Kidney epithelial cell (primary cell): Measurements from ENCODE around the gene CHD6. TPM values are rescaled to one million over a fixed set of nuclear protein-coding genes. Genes with fewer than 3 reads are reported as not detected.

Experiments
- DNase-seq: peaks from one replicate; pipeline ENCODE4 v3.0.0-alpha.2; 2010; ENCODE audit warnings: low read depth
- H3K27me3 ChIP-seq: 2 replicates; pipeline ENCODE4 v1.6.0; 2011; ENCODE audit warnings: low read length; ENCODE audit not compliant: control insufficient read depth, insufficient read depth
- H3K36me3 ChIP-seq: 2 replicates; pipeline ENCODE4 v1.5.1; 2011; ENCODE audit warnings: low read length; ENCODE audit not compliant: control insufficient read depth, insufficient read depth
- H3K4me3 ChIP-seq: 2 replicates; pipeline ENCODE4 v1.5.1; 2011; ENCODE audit warnings: low read depth, mild to moderate bottlenecking, control low read depth, low read length
- total RNA-seq: library from RNA; depleted of rRNA; stranded (reverse); fragments of >200 nt; gene quantifications from 2 replicates; pipeline ENCODE4 v1.2.3, GENCODE V29; 2015
- TF ChIP-seq, protein P1 (sequence below): IDR thresholded peaks from 2 replicates; pipeline ENCODE4 v1.5.1; 2011; ENCODE audit warnings: mild to moderate bottlenecking, moderate library complexity, low read length, control low read depth, inconsistent platforms; ENCODE audit not compliant: insufficient read depth, poor library complexity, severe bottlenecking

CHD6 gene
- total RNA-seq, 1 donor from 2014 or later = 19.6 TPM

DNA sequence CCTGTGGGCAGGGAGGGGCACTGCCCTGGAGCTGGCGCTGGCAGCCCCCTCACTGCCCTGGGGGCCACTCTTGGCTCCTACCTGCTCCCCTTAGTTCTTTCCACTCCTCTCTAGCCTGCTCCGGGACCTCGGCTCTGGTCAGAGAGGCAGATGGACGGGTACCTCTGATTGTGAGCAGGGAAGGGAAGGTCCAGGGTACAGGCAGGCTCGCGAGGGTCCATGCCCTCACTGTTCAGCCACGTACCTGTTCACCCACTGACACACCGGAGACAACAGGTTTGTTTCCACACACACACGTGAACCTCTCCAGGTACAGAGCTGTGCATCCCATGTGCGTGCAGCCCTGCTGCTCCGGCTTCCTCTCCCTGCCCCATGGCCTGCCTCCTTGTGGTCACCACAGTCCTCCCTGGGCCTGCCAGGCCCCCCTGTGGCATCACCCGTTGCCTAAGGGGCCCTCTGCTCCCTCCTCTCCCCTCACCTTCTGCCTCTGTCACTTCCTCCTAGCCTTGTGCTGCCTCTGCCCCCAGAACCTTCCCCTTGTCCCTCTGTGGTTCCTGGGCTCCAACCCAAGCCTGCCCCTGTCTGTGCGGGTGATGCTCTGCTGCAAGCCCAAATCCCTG, 253.8 kb downstream of the CHD6 start:
- Histone ChIP-seq H3K4me3 (no peak overlapping the region), H3K36me3 (no peaks in the 10 kb centered on the region), H3K27me3 (peaks cover 46% of the 10 kb centered on the region)
- TF ChIP-seq, protein P1, sequence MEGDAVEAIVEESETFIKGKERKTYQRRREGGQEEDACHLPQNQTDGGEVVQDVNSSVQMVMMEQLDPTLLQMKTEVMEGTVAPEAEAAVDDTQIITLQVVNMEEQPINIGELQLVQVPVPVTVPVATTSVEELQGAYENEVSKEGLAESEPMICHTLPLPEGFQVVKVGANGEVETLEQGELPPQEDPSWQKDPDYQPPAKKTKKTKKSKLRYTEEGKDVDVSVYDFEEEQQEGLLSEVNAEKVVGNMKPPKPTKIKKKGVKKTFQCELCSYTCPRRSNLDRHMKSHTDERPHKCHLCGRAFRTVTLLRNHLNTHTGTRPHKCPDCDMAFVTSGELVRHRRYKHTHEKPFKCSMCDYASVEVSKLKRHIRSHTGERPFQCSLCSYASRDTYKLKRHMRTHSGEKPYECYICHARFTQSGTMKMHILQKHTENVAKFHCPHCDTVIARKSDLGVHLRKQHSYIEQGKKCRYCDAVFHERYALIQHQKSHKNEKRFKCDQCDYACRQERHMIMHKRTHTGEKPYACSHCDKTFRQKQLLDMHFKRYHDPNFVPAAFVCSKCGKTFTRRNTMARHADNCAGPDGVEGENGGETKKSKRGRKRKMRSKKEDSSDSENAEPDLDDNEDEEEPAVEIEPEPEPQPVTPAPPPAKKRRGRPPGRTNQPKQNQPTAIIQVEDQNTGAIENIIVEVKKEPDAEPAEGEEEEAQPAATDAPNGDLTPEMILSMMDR = no peak
- DNase-seq = no peak

DNA sequence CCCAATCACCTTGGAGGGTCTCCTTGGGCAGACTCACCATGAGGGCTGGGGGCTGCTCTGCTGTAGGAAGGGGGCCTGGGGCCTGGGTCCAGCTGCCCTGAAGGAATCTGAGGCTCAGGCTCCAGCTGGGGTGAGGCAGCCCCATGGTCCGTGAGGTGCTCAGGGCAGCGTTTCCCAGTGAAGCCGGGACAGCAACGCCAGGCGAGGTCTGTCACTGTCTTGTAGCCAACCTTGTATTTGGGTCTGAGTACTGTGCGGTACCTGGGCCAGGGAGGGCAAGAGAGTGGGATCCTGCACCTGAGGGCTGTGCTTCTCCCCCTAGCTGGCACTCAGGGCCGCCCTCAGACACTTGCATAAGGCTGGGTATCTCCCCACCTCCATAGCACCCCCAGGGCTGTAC, 254.6 kb downstream of the CHD6 start:
- Histone ChIP-seq H3K4me3 (no peak overlapping the region), H3K27me3 (peaks cover 46% of the 10 kb centered on the region), H3K36me3 (peaks cover 1% of the 10 kb centered on the region)
- DNase-seq = no peak
- TF ChIP-seq, protein P1 = no peak

DNA sequence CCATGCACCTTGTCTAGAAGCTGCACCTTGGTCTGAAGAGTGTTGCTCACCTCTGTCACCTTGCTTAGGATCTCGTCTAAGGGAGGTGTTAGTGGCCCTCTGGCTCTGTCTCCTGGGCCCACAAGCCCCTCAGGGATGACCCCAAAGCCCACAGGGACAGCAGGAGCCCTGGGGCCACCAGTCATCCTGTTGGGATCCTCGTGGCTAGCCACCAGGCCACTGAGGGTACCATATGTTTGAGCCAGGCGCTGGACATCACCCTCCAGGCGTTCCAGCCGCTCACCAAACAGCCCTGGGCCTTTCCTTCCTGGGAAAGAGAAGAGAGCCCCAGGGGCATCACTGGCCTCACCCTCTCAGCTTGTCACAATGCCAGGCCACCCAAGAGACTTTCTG, 255.4 kb downstream of the CHD6 start:
- no peak for DNase-seq
- peaks cover 1% of the 10 kb centered on the region for H3K36me3 ChIP-seq
- TF ChIP-seq, protein P1 = no peak
- H3K4me3 ChIP-seq = no peak overlapping the region
- peaks cover 42% of the 10 kb centered on the region for H3K27me3 ChIP-seq

DNA sequence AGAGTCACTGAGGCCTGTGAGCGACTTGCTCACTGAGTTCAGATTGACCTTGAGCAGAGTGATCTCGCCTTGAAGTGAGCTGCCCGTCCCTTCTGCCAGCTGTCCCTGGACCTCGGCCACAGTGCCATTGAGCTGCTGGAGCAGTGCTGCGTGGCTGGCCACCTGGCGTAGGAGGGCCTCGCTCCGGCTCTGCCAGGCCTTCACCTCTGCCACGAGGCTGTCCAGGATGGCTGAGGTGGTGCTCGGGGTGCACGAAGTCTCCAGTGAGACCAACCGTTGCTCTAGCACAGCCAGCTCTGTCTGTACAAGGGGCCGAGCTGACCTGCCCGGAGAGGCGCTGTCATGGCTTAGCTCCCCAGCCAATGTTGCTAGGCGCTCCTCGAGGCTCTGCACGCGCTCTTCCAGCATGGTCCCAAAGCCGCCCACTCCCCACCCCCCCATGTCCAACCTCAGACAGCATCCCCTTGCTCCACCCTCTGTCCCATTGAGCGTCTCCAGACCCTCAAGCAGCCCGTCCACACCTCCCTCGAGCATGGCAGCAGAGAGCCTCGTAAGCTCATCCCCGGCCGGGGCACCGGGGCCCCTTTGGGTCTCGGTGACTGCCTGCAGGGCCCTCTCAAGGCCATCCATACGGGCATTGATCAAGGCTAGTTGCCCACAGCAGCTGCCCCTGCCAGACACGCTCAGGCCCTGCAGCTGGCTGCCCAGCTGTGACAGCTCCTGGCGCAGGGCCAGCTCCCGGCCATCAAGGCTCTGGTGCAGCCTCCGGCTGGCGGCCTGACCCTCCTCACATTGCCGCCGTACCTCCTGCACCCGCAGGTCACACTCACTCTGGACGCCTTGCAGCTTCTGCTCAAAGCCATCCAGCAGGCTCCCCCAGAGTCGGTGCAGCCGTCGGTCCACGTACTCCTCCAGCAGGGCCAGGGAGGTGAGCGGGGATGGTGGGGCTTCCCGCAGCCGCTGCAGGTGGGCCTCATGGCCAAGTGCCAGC, 256.1 kb downstream of the CHD6 start:
- TF ChIP-seq, protein P1 = no peak
- no peak for DNase-seq
- H3K27me3 ChIP-seq = peaks cover 35% of the 10 kb centered on the region
- H3K4me3 ChIP-seq = no peak overlapping the region
- H3K36me3 ChIP-seq = peaks cover 1% of the 10 kb centered on the region

DNA sequence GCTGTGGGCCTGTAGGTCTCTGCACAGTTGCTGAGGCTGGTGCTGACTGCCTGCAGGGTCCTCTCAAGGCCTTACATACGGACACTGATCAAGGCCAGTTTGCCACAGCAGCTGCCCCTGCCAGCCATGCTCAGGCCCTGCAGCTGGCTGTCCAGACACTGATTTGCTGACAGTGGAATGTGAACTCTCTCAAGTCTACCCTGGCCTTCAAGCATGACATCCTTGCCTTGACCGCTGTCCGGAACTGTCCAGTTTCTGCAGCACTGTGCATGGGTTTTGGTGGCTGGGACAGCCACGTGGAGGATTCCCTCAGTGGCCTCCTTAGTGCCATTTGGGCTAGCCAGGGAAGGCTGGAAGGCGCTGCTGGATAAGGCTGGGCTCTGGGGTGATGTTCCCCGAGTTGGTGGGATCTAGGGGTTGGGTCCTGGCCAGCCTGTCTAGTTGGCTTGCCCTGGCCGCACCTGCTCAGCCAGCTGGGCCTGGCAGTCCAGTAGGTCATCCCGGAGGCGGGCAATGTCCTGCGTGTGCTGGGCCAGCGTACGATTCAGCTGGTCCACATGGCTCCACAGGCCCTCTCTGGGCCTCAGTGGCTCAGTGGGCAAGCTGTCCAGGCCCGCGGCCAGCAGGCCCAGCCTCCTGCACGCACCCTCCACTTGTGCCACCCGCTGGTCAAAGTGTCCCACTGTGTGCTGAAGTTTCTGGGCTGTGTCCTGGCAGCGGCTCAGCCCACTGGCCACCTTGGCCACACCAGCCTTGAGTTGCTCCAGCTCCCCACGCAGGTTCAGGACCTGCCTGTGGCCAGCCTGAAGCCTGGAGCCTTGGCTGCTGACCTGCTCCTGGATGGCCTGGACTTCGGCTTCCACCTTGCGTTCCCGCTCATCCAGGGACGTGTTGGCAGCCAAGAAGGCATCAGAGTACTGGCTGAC, 257.1 kb downstream of the CHD6 start:
- TF ChIP-seq, protein P1 = no peak
- DNase-seq = no peak
- Histone ChIP-seq H3K4me3 (no peak overlapping the region), H3K27me3 (peaks cover 30% of the 10 kb centered on the region), H3K36me3 (peaks cover 1% of the 10 kb centered on the region)
